Esophagus squamous epithelium (tissue), 5 donors: Measurements from ENCODE around the gene RSPH10B. TPM values are rescaled to one million over a fixed set of nuclear protein-coding genes. Genes with fewer than 3 reads are reported as not detected.
"Not testable (repeated sequence)": the region's sequence is repeated elsewhere in the genome, so short reads cannot be mapped to it uniquely, and the experiment has no call there.

Experiments
- DNase-seq: peaks from one replicate; lab custom pipeline; 2025; lab: John Stamatoyannopoulos, UW
- H3K27ac ChIP-seq, 4 donors: fragments of 200-600 bp; sonication (generic); one replicate each; pipeline ENCODE4 v1.5.1; 2016 to 2019; ENCODE audit warnings: mild to moderate bottlenecking in 1 of 4
- H3K27me3 ChIP-seq, 4 donors: fragments of 200-600 bp; sonication (generic); 1 replicate in 3 of 4; 2 replicates in 1 of 4; pipeline versions ENCODE4 v1.5.1 to v1.6.0; 2017 to 2021; ENCODE audit warnings: antibody characterized with exemption in 1 of 4
- H3K36me3 ChIP-seq, 3 donors: fragments of 200-600 bp; sonication (generic); one replicate each; pipeline ENCODE4 v1.5.1; 2016 to 2019
- H3K4me1 ChIP-seq, 3 donors: fragments of 200-600 bp; sonication (generic); one replicate each; pipeline ENCODE4 v1.5.1; 2017 to 2019
- H3K4me3 ChIP-seq, 4 donors: fragments of 200-600 bp; sonication (generic); 1 replicate in 3 of 4; 2 replicates in 1 of 4; pipeline ENCODE4 v1.5.1; 2016 to 2019; ENCODE audit warnings: mild to moderate bottlenecking in 2 of 4, moderate library complexity in 1 of 4
- H3K9me3 ChIP-seq, 3 donors: fragments of 200-600 bp; sonication (generic); one replicate each; pipeline ENCODE4 v1.5.1; 2016 to 2019
- POLR2A ChIP-seq, 4 donors: fragments of 450-650 bp; IDR thresholded peaks; one replicate each; pipeline ENCODE4 v1.6.1; 2017; ENCODE audit warnings: antibody characterized with exemption in 4 of 4, mild to moderate bottlenecking in 4 of 4, moderate library complexity in 3 of 4
- WGBS, 2 donors: methylation state at CpG; one replicate each; pipeline ENCODE4 v1.1.5; 2018; 5-methylcytosine and 5-hydroxymethylcytosine counted together
- intact Hi-C: fragments of 100-400 bp; cut with DNase I; formaldehyde crosslinking; loops from one replicate; pipeline ENCODE4 v1.15.0; 2022
- total RNA-seq, 4 donors: library from RNA; depleted of rRNA; stranded (reverse); fragments of >200 nt; gene quantifications; one replicate each; pipeline ENCODE4 v1.1.0, GENCODE V29; 2016
- TF ChIP-seq, protein P1 (sequence below), 6 experiments: fragments of 450-650 bp in 4 of 6; fragments of 200-600 bp in 2 of 6; sonication (generic) in 2 of 6; IDR thresholded peaks; one replicate each; pipeline ENCODE4 v1.5.1; 2016 to 2019; ENCODE audit warnings: antibody characterized with exemption in 6 of 6, mild to moderate bottlenecking in 4 of 6, moderate library complexity in 4 of 6
- donor health status: DM: yes; HTN: yes; CAD: no.

RSPH10B gene
- total RNA-seq, 4 donors from 2014 or later = not detected

DNA sequence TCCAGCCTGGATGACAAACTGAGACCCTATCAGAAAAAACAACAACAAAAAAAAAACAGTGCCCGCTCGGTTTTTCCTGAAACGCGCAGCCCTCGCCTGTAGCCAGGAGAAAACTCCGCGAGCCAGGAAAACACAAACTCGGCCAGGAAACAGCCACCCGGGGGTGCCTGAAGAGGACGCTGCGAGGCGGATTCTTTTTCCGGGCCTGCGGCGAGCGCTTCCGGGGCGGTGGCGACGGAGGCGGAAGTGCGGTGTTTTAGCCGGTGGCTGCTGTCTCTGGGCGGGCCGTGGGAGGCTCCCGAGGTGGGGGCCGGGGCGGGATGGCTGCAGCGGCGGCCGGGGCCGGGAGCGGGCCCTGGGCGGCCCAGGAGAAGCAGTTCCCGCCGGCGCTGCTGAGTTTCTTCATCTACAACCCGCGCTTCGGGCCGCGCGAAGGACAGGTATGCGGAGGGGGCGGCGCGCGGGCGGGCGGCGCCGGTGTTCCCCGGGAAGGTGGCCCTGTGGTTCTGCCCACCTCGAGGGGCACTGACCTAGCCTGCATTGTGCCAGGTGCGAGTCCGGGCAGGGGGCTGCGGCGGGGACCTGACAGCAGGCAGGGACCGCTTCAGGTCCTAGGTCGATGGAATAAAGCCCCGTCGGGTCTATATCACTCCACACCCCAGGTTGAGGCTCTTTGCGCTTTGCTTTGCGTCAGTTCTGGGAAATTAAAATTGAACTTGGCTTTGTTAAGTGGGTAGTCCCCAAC, 71.8 kb downstream of the RSPH10B start, which contains the start of gene CCZ1:
Gene CCZ1, plus strand, starts transcription at position 254 of the 745 bp plus-strand sequence. Its CDS starts 67 bp downstream, at position 321.
- H3K4me1 ChIP-seq = peaks cover 0 to 36% (median 0%) of the 10 kb centered on the region in 3 donors
- WGBS, 2 donors = no CpG with 5 or more reads among the region's 64 CpGs
- H3K9me3 ChIP-seq, intact Hi-C loops, H3K27me3 ChIP-seq: not testable (repeated sequence)
- peak within 1 kb of the TSS; percentile 28 to 65 (median 50) for H3K4me3 ChIP-seq
- H3K36me3 ChIP-seq = peaks cover 0 to 13% (median 0%) of the 10 kb centered on the region in 3 donors
- TF ChIP-seq, protein P1, sequence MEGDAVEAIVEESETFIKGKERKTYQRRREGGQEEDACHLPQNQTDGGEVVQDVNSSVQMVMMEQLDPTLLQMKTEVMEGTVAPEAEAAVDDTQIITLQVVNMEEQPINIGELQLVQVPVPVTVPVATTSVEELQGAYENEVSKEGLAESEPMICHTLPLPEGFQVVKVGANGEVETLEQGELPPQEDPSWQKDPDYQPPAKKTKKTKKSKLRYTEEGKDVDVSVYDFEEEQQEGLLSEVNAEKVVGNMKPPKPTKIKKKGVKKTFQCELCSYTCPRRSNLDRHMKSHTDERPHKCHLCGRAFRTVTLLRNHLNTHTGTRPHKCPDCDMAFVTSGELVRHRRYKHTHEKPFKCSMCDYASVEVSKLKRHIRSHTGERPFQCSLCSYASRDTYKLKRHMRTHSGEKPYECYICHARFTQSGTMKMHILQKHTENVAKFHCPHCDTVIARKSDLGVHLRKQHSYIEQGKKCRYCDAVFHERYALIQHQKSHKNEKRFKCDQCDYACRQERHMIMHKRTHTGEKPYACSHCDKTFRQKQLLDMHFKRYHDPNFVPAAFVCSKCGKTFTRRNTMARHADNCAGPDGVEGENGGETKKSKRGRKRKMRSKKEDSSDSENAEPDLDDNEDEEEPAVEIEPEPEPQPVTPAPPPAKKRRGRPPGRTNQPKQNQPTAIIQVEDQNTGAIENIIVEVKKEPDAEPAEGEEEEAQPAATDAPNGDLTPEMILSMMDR (IDR thresholded peaks at IDR 0.05) = peak in 1 of 6 experiments; percentile 14
- peak in 1 of 4 donors; percentile 13 for TF ChIP-seq POLR2A (IDR thresholded peaks at IDR 0.05)
- peak; percentile 11 for DNase-seq
- peak within 1 kb of the TSS; percentile 67 to 82 (median 76) for H3K27ac ChIP-seq

DNA sequence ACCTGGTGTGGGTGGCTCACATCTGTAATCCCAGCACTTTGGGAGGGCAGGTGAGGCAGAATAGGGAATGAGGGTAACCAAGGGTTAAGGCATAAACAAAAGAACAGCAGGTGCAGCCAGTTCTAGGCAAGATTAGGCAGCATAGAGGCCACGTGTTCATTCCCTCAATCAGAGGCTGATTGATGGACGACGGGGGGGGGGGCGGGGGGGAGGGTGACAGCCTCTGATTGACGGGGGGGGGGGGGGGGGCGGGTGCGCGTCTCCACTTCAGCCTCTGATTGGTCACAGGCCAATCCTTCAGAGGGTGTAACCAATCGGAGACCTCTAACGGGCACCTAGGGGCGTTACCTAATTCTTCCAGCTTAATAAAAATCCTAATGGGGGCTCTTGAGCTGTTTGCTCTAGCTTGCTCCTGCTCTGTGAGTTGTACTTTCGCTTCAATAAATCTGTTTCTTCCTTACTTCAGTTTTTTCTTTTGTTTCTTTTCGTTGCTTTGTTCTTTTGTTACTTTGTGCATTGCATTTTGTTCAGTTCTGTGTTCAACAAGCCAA, 73.0 kb downstream of the RSPH10B start:
- DNase-seq, H3K27ac ChIP-seq, H3K27me3 ChIP-seq, H3K36me3 ChIP-seq, H3K4me3 ChIP-seq, H3K9me3 ChIP-seq, intact Hi-C loops: not testable (repeated sequence)
- peaks cover 0 to 38% (median 0%) of the 10 kb centered on the region in 3 donors for H3K4me1 ChIP-seq
- 67 to 71% methylated on average over 5 to 6 of the region's 13 CpGs for WGBS, 2 donors

DNA sequence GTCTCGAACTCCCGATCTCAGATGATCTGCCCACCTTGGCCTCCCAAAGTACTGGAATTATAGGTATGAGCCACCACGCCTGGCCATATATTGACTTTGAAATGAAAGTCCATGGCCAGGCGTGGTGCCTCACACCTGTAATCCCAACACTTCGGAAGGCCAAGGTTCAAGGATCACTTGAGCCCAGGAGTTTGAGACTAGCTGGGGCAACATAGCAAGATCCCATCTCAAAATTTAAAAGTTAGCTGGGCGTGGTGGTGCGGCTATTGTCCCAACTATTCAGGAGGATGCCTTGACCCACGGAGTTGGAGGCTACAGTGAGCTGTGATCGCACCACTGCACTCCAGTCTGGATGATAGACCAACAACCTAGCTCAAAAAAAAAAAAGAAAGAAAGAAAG, 78.0 kb downstream of the RSPH10B start:
- no peak for DNase-seq
- TF ChIP-seq, protein P1 (IDR thresholded peaks at IDR 0.05) = no peak

DNA sequence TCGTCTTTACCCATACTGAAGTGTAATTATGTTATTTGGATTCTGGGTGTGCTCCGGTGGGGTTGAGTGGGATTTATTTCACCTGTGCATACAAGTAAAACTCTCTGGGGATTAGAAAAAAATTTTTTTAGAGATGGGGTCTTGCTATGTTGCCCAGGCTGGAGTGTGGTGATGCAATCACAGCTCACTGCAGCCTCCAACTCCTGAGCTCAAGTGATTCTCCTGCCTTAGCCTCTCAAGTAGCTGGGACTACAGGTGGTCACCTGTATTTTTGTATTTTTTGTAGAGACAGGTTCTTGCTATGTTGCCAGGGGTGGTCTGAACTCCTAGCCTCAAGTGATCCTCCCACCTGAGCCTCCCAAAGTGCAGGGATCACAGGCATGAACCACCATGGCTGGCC, 80.2 kb downstream of the RSPH10B start:
- 85 to 88% methylated on average over 2 of the region's 2 CpGs for WGBS, 2 donors
- H3K4me3 ChIP-seq, H3K9me3 ChIP-seq, H3K27ac ChIP-seq, DNase-seq, H3K36me3 ChIP-seq, H3K27me3 ChIP-seq, intact Hi-C loops: not testable (repeated sequence)
- H3K4me1 ChIP-seq = peaks cover 0 to 27% (median 0%) of the 10 kb centered on the region in 3 donors

More for the DNA sequence above, 78.0 kb downstream of the RSPH10B start:
- whole genome bisulfite sequencing, 2 donors = 95 to 96% methylated on average over 6 to 7 of the region's 9 CpGs
- Histone ChIP-seq H3K4me3 (no peak overlapping the region), H3K4me1 (peaks cover 0 to 37% (median 0%) of the 10 kb centered on the region in 3 donors), H3K27ac (no peak overlapping the region), H3K27me3 (no peaks in the 10 kb centered on the region), H3K36me3 (no peaks in the 10 kb centered on the region), H3K9me3 (no peaks in the 10 kb centered on the region)
- intact Hi-C loops = no loop called here

DNA sequence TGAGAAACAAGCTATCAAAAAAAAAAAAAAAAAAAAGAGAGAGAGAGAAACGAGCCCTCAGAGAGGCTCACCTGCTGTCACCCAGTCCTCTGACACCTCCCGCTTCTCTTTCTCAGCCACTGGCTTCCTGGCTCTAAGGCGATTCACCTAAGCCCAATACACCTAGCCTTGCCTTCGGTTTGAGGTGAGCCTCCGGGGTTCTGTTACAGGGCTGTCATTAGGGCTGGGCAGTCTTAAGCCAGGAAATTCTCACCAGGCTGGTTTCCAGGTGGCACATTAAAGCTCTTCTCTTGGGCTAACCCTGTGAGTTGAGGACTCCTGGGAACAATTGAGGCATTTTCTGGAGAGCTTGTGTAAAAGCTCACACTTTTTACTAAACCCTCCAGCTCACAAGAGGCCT, 82.5 kb downstream of the RSPH10B start:
- H3K4me3 ChIP-seq, DNase-seq: not testable (repeated sequence)
- 36 to 67% methylated on average over 5 of the region's 5 CpGs for WGBS, 2 donors

DNA sequence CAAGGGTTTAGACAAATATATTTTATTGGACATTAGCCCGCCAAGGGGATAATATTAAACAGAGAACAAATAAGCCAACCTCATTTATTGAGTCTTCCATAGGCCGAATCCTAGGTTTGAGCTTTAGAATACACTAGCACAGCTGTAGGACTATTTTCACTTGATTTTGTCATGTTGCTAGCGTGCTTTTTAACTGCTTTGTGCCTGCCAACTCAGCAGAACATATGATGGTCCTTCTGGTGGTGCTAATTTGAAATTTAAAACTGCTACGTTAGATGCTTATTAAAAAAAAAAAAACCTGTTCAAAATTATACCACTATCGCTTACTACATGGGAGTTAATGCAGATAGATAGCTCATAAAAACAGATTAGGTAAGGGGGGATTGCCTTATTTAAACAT, 86.1 kb downstream of the RSPH10B start:
- WGBS, 2 donors = 86 to 92% methylated on average over 5 of the region's 5 CpGs
- H3K4me3 ChIP-seq, H3K36me3 ChIP-seq, DNase-seq, intact Hi-C loops, H3K27ac ChIP-seq, H3K27me3 ChIP-seq, H3K9me3 ChIP-seq: not testable (repeated sequence)
- H3K4me1 ChIP-seq = peaks cover 0 to 11% (median 0%) of the 10 kb centered on the region in 3 donors

More for the DNA sequence above, 82.5 kb downstream of the RSPH10B start:
- H3K27me3 ChIP-seq, H3K36me3 ChIP-seq, H3K9me3 ChIP-seq, intact Hi-C loops: not testable (repeated sequence)
- Histone ChIP-seq H3K4me1 (peaks cover 0 to 11% (median 0%) of the 10 kb centered on the region in 3 donors), H3K27ac (peak overlapping the region in 3 of 4 donors; percentile 50 to 66 (median 56))

DNA sequence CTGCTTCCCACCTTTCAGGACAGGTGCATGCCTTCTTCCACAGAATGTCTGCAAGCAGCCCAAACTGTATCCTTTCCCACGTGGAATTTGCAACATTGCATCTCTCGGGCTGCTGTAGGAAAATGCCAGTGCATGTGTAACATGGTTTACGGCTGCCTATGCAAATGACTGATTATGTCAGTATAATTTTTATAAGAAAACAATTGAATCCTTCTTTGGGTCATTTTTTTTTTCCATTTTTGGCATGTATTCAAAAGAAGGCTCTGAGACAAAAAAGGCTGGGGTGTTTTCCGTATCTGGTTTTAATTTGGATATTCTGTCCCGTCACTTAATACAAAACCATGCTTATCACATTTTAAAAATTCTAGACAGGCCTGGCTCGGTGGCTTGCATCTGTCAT, 90.4 kb downstream of the RSPH10B start:
- H3K27me3 ChIP-seq, DNase-seq, H3K4me3 ChIP-seq, intact Hi-C loops, H3K27ac ChIP-seq, H3K4me1 ChIP-seq, H3K36me3 ChIP-seq, H3K9me3 ChIP-seq: not testable (repeated sequence)
- WGBS, 2 donors = 76 to 80% methylated on average over 6 of the region's 6 CpGs

DNA sequence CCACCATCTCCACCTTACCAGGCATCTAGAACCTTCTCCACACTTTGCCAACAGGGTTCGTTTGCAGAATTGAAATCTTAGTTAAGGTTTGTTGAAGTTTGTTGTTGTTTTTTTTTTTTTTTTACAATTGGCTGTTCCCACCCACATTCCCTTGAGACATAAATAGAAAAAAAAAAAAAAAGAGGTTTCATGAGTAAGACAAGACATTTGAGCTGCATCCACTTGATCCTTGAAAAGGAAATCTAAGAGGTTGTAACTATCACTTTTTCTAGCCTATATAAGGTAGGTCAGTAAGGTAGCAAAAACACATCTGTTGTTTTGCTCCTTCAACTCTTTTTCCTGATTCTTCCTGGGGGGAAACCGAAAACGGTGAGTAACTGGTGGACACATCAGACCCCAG, 90.9 kb downstream of the RSPH10B start:
- H3K27ac ChIP-seq, intact Hi-C loops: not testable (repeated sequence)
- WGBS, 2 donors = 53 to 66% methylated on average over 3 of the region's 3 CpGs

More for the DNA sequence above, 90.9 kb downstream of the RSPH10B start:
- not testable (repeated sequence) for H3K27me3 ChIP-seq, H3K4me1 ChIP-seq, H3K9me3 ChIP-seq, H3K4me3 ChIP-seq, DNase-seq, H3K36me3 ChIP-seq
